Islet precursor cell (in vitro differentiated cells): ENCODE data around the gene PLA2G10.
"Not testable (repeated sequence)": the region's sequence is repeated elsewhere in the genome, so short reads cannot be mapped to it uniquely, and the experiment has no call there.

Experiments
- DNase-seq: peaks from one replicate; pipeline ENCODE4 v3.0.0-alpha.2; 2018

PLA2G10 gene

GRCh38 chr16:14658063-14658462 is 36.0 kb downstream of the PLA2G10 start:
- DNase-seq, result peak; percentile 59

DNA sequence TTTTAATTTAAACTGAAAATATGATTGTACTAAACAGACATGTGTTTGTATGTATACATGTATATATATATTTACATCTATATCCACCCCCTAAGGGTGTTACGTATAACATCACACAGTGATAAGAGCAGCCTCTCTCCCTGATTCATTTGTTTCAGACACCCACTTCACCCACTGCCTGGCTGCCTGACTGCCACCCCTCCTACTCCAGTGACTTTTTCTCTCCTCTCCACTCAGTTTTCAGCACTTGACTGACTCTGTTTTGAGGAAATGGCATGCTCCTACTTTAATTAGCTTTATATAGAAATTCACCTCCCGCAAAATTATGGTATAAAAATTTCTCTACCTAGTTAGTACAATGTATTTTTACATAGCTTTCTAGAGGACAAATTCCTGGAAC is 41.4 kb downstream of the PLA2G10 start:
- no peak for DNase-seq

DNA sequence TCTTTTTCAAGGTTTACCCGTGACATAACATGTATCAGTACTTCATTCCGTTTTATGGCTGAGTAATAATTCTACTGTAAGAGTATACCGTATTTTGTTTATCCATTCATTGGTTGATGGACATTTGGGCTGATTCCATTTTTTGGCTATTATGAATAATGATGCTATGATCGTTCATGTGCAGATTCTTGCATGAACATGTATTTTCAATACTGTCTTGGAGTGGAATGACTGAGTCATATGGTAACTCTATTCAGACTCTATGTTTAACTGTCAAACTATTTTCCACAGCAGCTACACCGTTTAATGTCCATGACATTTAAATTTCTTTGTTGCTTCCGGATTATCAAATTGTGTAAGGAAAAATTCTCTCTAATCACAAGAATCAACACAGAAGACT is 43.5 kb downstream of the PLA2G10 start:
- DNase-seq, result no peak

GRCh38 chr16:14649816-14650215 is 44.3 kb downstream of the PLA2G10 start:
- DNase-seq, result no peak

DNA sequence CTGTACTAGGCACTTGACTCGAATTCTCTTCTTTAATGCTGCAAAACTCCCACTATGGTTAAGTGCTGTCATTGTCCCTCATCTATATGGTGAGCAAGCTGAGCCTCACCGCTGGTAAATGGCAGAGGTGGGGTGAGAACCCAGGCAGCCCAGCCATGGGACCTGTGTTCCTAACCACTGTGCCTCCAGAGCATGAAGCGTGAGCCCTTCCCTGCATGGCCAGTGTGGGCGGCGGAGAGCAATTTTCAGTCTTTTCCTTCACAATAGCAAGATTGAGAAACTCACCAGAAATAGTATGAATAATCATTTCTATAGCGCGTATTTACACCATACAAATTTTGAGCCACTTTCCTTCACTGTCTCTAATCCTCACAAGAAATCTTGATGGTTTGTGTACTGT is 52.2 kb downstream of the PLA2G10 start:
- no peak for DNase-seq

DNA sequence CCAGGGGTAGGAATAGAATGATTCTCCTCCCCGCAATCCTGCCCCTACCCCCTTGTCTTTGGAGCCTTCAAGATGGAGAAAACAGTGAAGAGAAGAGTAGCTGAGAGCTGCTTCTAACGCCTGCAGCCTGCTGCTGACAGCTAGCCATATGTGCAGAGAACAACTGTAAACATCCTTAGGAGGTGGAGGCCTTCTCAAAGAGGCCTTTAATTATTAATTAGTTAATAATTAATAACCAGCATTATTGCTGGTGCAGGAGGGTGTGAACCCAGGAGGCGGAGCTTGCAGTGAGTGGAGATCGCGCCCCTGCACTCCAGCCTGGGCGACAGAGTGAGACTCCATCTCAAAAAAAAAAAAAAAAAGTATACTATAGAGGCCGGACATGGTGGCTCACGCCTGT is 52.9 kb downstream of the PLA2G10 start:
- DNase-seq, result no peak

- DNase-seq, result no peak
Observed at GRCh38 chr16:14640538-14640937, 53.6 kb downstream of the PLA2G10 start.

GRCh38 chr16:14636951-14637240 is 57.2 kb downstream of the PLA2G10 start:
- DNase-seq, result not testable (repeated sequence)

DNA sequence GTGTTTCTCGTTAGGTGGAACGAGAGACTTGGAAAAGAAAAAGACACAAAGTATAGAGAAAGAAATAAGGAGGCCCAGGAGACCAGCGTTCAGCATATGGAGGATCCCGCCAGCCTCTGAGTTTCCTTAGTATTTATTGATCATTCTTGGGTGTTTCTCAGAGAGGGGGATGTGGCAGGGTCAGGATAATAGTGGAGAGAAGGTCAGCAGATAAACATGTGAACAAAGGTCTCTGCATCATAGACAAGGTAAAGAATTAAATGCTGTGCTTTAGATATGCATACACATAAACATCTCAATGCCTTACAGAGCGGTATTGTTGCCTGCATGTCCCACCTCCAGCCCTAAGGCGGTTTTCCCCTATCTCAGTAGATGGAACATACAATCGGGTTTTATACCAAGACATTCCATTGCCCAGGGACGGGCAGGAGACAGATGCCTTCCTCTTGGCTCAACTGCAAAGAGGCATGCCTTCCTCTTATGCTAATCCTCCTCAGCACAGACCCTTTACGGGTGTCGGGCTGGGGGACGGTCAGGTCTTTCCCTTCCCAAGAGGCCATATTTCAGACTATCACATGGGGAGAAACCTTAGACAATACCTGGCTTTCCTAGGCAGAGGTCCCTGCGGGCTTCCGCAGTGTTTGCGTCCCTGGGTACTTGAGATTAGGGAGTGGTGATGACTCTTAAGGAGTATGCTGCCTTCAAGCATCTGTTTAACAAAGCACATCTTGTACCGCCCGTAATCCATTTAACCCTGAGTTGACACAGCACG is 57.7 kb downstream of the PLA2G10 start:
- DNase-seq, result not testable (repeated sequence)

- no peak for DNase-seq
Observed at GRCh38 chr16:14635395-14636165, 58.5 kb downstream of the PLA2G10 start.

- DNase-seq, result no peak
Observed at GRCh38 chr16:14634389-14634725, 59.8 kb downstream of the PLA2G10 start.

GRCh38 chr16:14632693-14633569 is 61.2 kb downstream of the PLA2G10 start, which contains the start of gene BFAR:
Gene BFAR (plus strand): TSS chr16:14632951. CDS start chr16:14644347, 11,396 bp downstream.
- peak; percentile 99 for DNase-seq

DNA sequence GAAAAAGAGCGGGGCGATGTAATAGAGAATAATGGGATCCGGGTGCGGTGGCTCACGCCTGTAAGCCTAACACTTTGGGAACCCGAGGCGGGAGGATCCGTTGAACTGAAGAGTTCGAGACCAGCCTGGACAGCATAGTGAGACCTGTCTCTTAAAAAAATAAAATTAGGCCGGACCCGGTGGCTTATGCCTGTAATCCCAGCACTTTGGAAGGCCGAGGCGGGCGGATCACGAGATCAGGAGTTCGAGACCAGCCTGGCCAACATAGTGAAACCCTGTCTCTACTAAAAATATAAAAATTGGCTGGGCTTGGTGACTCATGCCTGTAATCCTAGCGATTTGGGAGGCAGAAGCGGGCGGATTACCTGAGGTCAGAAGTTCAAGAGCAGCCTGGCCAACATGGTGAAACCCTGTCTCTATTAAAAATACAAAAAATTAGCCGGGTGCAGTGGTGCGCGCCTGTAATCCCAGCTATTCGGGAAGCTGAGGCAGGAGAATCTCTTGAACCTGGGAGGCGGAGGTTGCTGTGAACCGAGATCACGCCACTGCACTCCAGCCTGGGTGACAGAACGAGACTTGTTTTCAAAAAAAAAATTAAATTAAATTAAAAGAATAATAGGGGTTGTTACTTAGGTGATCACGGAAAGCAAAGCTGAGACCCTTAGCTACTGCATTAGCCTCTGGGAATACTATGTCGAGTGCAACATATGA is 63.3 kb downstream of the PLA2G10 start:
- not testable (repeated sequence) for DNase-seq

DNA sequence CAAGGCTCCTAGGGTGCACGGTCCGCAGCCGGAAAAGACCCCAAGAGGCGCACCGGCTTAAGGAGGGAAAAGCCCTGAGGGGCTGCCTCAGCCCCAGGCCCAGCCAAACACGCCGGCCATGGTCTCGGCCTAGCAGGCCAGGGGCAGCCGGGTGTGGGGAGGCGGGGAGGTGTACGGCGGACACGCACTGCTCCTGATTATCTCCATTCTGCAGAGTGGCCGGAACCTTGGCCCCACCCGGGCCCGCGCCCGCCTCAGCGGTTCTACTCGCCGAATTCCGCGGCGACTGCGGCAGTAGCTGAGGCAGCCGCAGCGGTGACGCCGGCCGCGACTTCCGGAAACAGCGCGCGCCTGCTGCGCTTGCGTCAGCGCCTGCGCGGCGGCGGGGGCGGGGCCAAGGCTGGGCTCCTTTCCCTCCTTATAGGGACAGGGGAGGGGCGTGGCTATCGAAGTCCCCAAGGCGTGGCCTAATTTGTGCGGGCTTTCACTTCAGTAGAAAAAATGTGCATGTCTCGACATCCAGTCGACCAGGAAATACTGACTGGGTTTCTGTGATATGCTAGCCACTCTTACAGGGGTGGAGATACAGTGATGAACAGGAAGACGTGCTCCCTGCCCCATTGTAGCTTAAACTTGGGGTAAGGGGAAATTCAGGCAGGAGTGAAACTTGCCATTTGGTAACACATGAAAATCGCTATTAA is 64.0 kb downstream of the PLA2G10 start, which contains the start of gene PARN:
TSS of gene PARN (minus strand) at position 342 of the 701 bp plus-strand sequence. CDS start at position 207, 135 bp downstream.
- DNase-seq, result peak; percentile 98

GRCh38 chr16:14629612-14629918 is 64.5 kb downstream of the PLA2G10 start:
- no peak for DNase-seq

DNA sequence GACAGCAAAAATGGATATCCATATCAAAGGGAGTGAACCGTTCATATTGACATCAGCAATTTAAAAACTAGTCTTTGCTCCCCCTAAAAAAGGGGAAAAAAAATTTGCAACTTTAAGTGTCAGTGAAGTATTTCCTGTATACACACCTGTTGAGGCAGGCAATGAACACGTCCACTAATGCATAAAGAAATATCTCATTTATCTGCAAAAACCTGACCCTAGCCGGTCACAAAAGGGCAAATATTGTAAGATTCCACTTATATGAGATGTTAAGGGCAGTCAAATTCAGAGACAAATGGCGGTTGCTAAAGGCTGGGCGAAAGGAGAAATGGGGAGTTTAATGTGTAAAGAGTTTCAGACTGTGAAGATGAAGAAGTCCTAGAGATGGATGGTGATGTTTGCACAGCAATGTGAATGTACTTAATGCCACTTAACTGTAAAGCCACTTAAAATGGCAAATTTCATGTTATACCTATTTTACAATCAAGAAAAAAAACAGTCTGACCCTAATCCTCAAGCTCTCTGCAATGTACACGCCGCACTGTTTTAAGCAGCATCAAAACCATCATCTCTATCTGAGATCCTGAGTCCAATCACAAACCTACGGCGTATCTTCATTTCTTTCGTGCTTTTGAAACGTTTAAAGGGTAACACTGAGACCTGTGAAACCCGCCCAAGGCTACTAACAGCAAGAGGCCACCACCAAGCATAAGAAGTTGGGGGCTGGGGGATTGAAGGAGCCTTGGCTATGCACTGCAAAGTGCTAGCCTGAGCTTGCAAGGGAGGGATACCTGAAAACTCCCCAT is 65.1 kb downstream of the PLA2G10 start:
- DNase-seq, result no peak

- no peak for DNase-seq
Observed at GRCh38 chr16:14627078-14627477, 67.0 kb downstream of the PLA2G10 start.
